Thoracic aorta (tissue), 2 donors: ENCODE results near the gene SULF2. TPM values are rescaled to one million over a fixed set of nuclear protein-coding genes. Genes with fewer than 3 reads are reported as not detected.

Source experiments
- ATAC-seq: fragments of 150-250 bp; one replicate; pipeline ENCODE4 v1.8.0; 2017; ENCODE audit warnings: low read depth; ENCODE audit not compliant: insufficient number of reproducible peaks, low FRiP score
- DNase-seq: peaks from one replicate; pipeline ENCODE4 v3.0.0-alpha.2; 2020; ENCODE audit warnings: low spot score
- H3K27ac ChIP-seq, 2 donors: fragments of 200-600 bp; sonication (generic); 1 replicate in 1 of 2; 2 replicates in 1 of 2; pipeline ENCODE4 v1.5.1; 2016; ENCODE audit warnings: mild to moderate bottlenecking in 2 of 2, moderate library complexity in 2 of 2
- H3K27me3 ChIP-seq: fragments of 200-600 bp; sonication (generic); replicated peaks from 2 replicates; pipeline ENCODE4 v1.6.0; 2016; ENCODE audit warnings: mild to moderate bottlenecking; ENCODE audit not compliant: insufficient read depth
- H3K36me3 ChIP-seq: fragments of 200-600 bp; sonication (generic); one replicate; pipeline ENCODE4 v1.5.1; 2016
- H3K4me1 ChIP-seq, 2 donors: fragments of 200-600 bp; sonication (generic); 1 replicate in 1 of 2; 2 replicates in 1 of 2; pipeline versions ENCODE4 v1.5.1 to v1.6.0; 2016; ENCODE audit warnings: low read depth in 2 of 2, mild to moderate bottlenecking in 1 of 2; ENCODE audit not compliant: control insufficient read depth in 1 of 2
- H3K4me3 ChIP-seq: fragments of 200-600 bp; sonication (generic); 2 replicates; pipeline ENCODE4 v1.5.1; 2016; ENCODE audit warnings: mild to moderate bottlenecking
- H3K9me3 ChIP-seq: fragments of 200-600 bp; sonication (generic); 2 replicates; pipeline ENCODE4 v1.5.1; 2016
- total RNA-seq, 2 donors: library from RNA; depleted of rRNA; stranded (reverse); fragments of >200 nt; gene quantifications; one replicate each; pipeline versions ENCODE4 v1.1.0 to v1.2.3, GENCODE V29; 2016
- TF ChIP-seq, protein P1 (sequence below): fragments of 200-600 bp; sonication (generic); IDR thresholded peaks from one replicate; pipeline ENCODE4 v1.5.1; 2019; ENCODE audit warnings: antibody characterized with exemption

Gene SULF2
- total RNA-seq, 2 donors from 2014 or later: 39.0 to 53.9 TPM

- H3K27ac ChIP-seq: no peak overlapping the region
- ATAC-seq: no peak
- H3K36me3 ChIP-seq: peaks cover 8% of the 10 kb centered on the region
- no peak for DNase-seq
- H3K27me3 ChIP-seq: no peaks in the 10 kb centered on the region
- TF ChIP-seq, protein P1, sequence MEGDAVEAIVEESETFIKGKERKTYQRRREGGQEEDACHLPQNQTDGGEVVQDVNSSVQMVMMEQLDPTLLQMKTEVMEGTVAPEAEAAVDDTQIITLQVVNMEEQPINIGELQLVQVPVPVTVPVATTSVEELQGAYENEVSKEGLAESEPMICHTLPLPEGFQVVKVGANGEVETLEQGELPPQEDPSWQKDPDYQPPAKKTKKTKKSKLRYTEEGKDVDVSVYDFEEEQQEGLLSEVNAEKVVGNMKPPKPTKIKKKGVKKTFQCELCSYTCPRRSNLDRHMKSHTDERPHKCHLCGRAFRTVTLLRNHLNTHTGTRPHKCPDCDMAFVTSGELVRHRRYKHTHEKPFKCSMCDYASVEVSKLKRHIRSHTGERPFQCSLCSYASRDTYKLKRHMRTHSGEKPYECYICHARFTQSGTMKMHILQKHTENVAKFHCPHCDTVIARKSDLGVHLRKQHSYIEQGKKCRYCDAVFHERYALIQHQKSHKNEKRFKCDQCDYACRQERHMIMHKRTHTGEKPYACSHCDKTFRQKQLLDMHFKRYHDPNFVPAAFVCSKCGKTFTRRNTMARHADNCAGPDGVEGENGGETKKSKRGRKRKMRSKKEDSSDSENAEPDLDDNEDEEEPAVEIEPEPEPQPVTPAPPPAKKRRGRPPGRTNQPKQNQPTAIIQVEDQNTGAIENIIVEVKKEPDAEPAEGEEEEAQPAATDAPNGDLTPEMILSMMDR: no peak
- H3K4me1 ChIP-seq: peaks cover 0 to 4% of the 10 kb centered on the region in 2 donors
- no peaks in the 10 kb centered on the region for H3K9me3 ChIP-seq
- H3K4me3 ChIP-seq: no peak overlapping the region
Observed at GRCh38 chr20:47623206-47623605, 162.1 kb downstream of the SULF2 start.

DNA sequence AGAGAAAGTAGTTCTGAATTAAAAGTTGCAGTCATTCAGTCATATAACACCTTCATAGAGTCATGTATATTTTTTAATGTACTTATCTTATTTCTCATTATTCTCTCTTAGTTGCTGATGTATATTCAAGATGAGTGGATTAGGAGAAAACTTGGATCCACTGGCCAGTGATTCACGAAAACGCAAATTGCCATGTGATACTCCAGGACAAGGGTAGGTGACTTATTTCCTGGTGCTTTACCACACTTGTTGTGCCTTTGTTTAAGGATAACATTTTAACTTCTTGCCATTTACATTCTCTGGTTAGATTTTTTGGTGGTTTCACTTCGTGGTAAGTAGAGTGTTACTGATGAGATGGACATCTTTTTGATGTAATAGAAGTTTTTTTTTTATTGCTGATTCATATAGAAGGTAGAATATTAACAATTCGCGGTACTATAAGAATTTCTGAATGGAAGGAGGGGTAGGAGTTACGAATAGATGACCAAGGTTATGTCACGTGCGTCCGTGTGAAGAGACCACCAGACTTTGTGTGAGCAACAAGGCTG is 163.1 kb downstream of the SULF2 start:
- Histone ChIP-seq H3K36me3 (no peaks in the 10 kb centered on the region), H3K4me3 (no peak overlapping the region), H3K27ac (no peak overlapping the region), H3K4me1 (peaks cover 0 to 4% of the 10 kb centered on the region in 2 donors), H3K27me3 (no peaks in the 10 kb centered on the region), H3K9me3 (no peaks in the 10 kb centered on the region)
- ATAC-seq: no peak
- TF ChIP-seq, protein P1: no peak
- DNase-seq: no peak

DNA sequence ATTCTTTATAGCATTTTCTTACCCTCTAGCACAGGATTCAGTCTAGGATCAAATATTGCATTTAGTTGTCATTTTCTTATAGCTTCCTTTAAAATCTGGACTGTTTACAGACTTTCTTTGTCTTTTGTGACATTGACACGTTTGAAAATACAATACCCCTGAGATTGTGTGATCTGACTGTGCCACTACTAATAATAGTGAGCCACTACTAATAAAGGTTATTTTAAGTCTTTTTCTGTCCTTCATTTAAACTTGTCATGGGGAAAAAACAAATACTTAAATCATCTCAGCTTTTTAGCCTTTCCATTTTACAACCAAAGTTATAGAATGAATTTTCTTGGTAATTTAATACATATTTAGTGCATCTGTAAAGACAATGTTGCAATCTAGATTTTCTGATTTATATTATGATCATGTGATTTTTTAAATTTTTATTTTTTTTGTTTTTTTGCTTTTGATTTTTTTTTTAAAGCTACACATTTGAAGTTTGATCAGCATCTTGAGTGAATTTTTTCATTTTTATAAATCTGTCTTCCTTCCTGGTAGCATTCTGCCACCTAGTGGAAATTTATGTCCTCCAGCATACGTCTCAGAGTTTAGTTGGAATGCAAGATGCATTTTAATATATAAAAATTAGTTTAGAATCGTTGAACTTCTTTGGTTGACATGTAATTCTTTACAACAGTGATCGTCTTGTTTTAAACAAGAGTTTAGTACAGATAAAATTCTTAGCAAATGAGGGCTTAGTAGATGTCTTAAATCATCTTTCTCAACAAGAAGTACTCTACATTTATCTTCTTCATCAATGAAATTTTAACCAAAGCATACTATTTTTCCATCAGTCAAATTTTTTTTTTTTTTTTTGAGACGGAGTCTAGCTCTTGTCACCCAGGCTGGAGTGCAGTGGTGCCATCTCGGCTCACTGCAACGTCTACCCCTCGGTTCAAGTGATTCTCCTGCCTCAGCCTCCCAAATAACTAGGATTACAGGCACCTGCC is 164.2 kb downstream of the SULF2 start:
- Histone ChIP-seq H3K27me3 (no peaks in the 10 kb centered on the region), H3K4me3 (no peak overlapping the region), H3K9me3 (no peaks in the 10 kb centered on the region), H3K4me1 (peaks cover 0 to 4% of the 10 kb centered on the region in 2 donors), H3K36me3 (no peaks in the 10 kb centered on the region), H3K27ac (no peak overlapping the region)
- ATAC-seq: no peak
- TF ChIP-seq, protein P1: peak; percentile 73
- DNase-seq: no peak

- ATAC-seq (no peak), DNase-seq (no peak)
- H3K9me3 ChIP-seq: no peaks in the 10 kb centered on the region
- TF ChIP-seq, protein P1: no peak
- H3K36me3 ChIP-seq: no peaks in the 10 kb centered on the region
- no peak overlapping the region for H3K4me3 ChIP-seq
- peaks cover 5 to 23% of the 10 kb centered on the region in 2 donors for H3K4me1 ChIP-seq
- H3K27ac ChIP-seq: no peak overlapping the region
- no peaks in the 10 kb centered on the region for H3K27me3 ChIP-seq
Observed at GRCh38 chr20:47618479-47618878, 166.8 kb downstream of the SULF2 start.

GRCh38 chr20:47614703-47615309 is 170.5 kb downstream of the SULF2 start:
- Histone ChIP-seq H3K4me1 (peaks cover 17 to 32% of the 10 kb centered on the region in 2 donors), H3K36me3 (no peaks in the 10 kb centered on the region), H3K9me3 (no peaks in the 10 kb centered on the region), H3K27ac (no peak overlapping the region), H3K4me3 (no peak overlapping the region), H3K27me3 (no peaks in the 10 kb centered on the region)
- ATAC-seq (no peak), DNase-seq (no peak)
- TF ChIP-seq, protein P1: no peak
